NCI-H82 treated with DMSO at 0.1 percent for 48 hours (cell line): ENCODE results near the gene RUNX1.

Experiments
- DNase-seq: peaks from one replicate; lab custom pipeline; 2025; ENCODE audit not compliant: unreplicated experiment; lab: John Stamatoyannopoulos, UW

Gene RUNX1

GRCh38 chr21:35017256-35017655, 31.8 kb downstream of the RUNX1 start:
- no peak for DNase-seq

GRCh38 chr21:35016517-35017188, 32.4 kb downstream of the RUNX1 start:
- DNase-seq = no peak

- DNase-seq = no peak
Observed at GRCh38 chr21:35016071-35016470, 33.0 kb downstream of the RUNX1 start.

GRCh38 chr21:35015435-35016024, 33.6 kb downstream of the RUNX1 start:
- no peak for DNase-seq

- DNase-seq = no peak
Observed at GRCh38 chr21:35014302-35015041, 34.6 kb downstream of the RUNX1 start.

- no peak for DNase-seq
Observed at GRCh38 chr21:35011681-35012080, 37.4 kb downstream of the RUNX1 start.

- no peak for DNase-seq
Observed at GRCh38 chr21:35010447-35010846, 38.7 kb downstream of the RUNX1 start.

GRCh38 chr21:35007348-35007747, 41.8 kb downstream of the RUNX1 start:
- DNase-seq = no peak

GRCh38 chr21:35006771-35007170, 42.3 kb downstream of the RUNX1 start:
- DNase-seq = no peak

- no peak for DNase-seq
Observed at GRCh38 chr21:35006248-35006647, 42.9 kb downstream of the RUNX1 start.

- DNase-seq = no peak
Observed at GRCh38 chr21:35005560-35006224, 43.4 kb downstream of the RUNX1 start.

- no peak for DNase-seq
Observed at GRCh38 chr21:35005077-35005476, 44.0 kb downstream of the RUNX1 start.

GRCh38 chr21:35004314-35004713, 44.8 kb downstream of the RUNX1 start:
- no peak for DNase-seq

- DNase-seq = no peak
Observed at GRCh38 chr21:35002879-35003722, 46.0 kb downstream of the RUNX1 start.

GRCh38 chr21:34999397-34999941, 49.6 kb downstream of the RUNX1 start:
- DNase-seq = no peak

GRCh38 chr21:34998176-34998575, 50.9 kb downstream of the RUNX1 start:
- no peak for DNase-seq

- no peak for DNase-seq
Observed at GRCh38 chr21:34997294-34997693, 51.8 kb downstream of the RUNX1 start.

GRCh38 chr21:34996304-34997101, 52.6 kb downstream of the RUNX1 start:
- DNase-seq = no peak

- DNase-seq = no peak
Observed at GRCh38 chr21:34995979-34996303, 53.2 kb downstream of the RUNX1 start.
